Liver (tissue), 9 donors: ENCODE results near the gene SH3BP5L. TPM values are rescaled to one million over a fixed set of nuclear protein-coding genes. Genes with fewer than 3 reads are reported as not detected.

ENCODE experiments used
- DNase-seq: peaks from one replicate; pipeline ENCODE4 v3.0.0-alpha.2; 2017; ENCODE audit warnings: low spot score
- H3K27ac ChIP-seq, 2 donors: one replicate each; pipeline ENCODE4 v1.7.0; 2013; ENCODE audit warnings: inconsistent platforms in 2 of 2, low read length in 2 of 2, control low read depth in 1 of 2, low read depth in 1 of 2, mild to moderate bottlenecking in 1 of 2
- H3K27me3 ChIP-seq, 4 donors: one replicate each; pipeline versions ENCODE4 v1.6.1 to v1.7.0; 2013; ENCODE audit warnings: low read length in 3 of 4, inconsistent platforms in 1 of 4, mild to moderate bottlenecking in 1 of 4, moderate library complexity in 1 of 4; ENCODE audit not compliant: control insufficient read depth in 4 of 4, insufficient read depth in 4 of 4
- H3K36me3 ChIP-seq, 4 donors: one replicate each; pipeline versions ENCODE4 v1.6.1 to v1.7.0; 2013; ENCODE audit warnings: low read length in 3 of 4, mild to moderate bottlenecking in 3 of 4, low read depth in 1 of 4, moderate library complexity in 1 of 4; ENCODE audit not compliant: control insufficient read depth in 4 of 4, insufficient read depth in 3 of 4
- H3K4me1 ChIP-seq, 4 donors: one replicate each; pipeline versions ENCODE4 v1.6.1 to v1.7.0; 2013; ENCODE audit warnings: low read length in 3 of 4, mild to moderate bottlenecking in 3 of 4, moderate library complexity in 1 of 4; ENCODE audit not compliant: control insufficient read depth in 4 of 4, insufficient read depth in 4 of 4
- H3K4me3 ChIP-seq, 3 donors: one replicate each; pipeline versions ENCODE4 v1.6.1 to v1.7.0; 2013; ENCODE audit warnings: low read length in 3 of 3, control low read depth in 1 of 3, low read depth in 1 of 3, mild to moderate bottlenecking in 1 of 3
- H3K9ac ChIP-seq, 2 donors: one replicate each; pipeline ENCODE4 v1.7.0; 2013; ENCODE audit warnings: low read length in 2 of 2, mild to moderate bottlenecking in 2 of 2, moderate library complexity in 2 of 2, control low read depth in 1 of 2, low read depth in 1 of 2
- H3K9me3 ChIP-seq, 4 donors: one replicate each; pipeline versions ENCODE4 v1.6.1 to v1.7.0; 2013; ENCODE audit warnings: low read length in 3 of 4; ENCODE audit not compliant: control insufficient read depth in 4 of 4
- EGR1 ChIP-seq, 2 donors: IDR thresholded peaks; 2 replicates each; pipeline ENCODE4 v1.6.1; 2016 to 2018; ENCODE audit warnings: antibody characterized with exemption in 2 of 2, low read depth in 2 of 2
- FOXA1 ChIP-seq: IDR thresholded peaks from 2 replicates; pipeline ENCODE4 v1.6.1; 2016; ENCODE audit warnings: antibody characterized with exemption
- FOXA2 ChIP-seq: IDR thresholded peaks from 2 replicates; pipeline ENCODE4 v1.6.1; 2016; ENCODE audit warnings: antibody characterized with exemption
- GABPA ChIP-seq, 2 donors: IDR thresholded peaks in 1 of 2; conservative IDR thresholded peaks in 1 of 2; 2 replicates each; pipeline ENCODE4 v1.6.1; 2016; ENCODE audit warnings: antibody characterized with exemption in 2 of 2, mild to moderate bottlenecking in 1 of 2, moderate library complexity in 1 of 2
- HNF4G ChIP-seq: IDR thresholded peaks from 2 replicates; pipeline ENCODE4 v1.6.1; 2016; ENCODE audit warnings: antibody characterized with exemption
- JUND ChIP-seq, 2 donors: IDR thresholded peaks; 2 replicates each; pipeline ENCODE4 v1.6.1; 2016; ENCODE audit warnings: antibody characterized with exemption in 2 of 2
- NR2F2 ChIP-seq: IDR thresholded peaks from 2 replicates; pipeline ENCODE4 v1.6.1; 2016; ENCODE audit warnings: antibody characterized with exemption
- RAD21 ChIP-seq, 2 donors: IDR thresholded peaks; 2 replicates each; pipeline ENCODE4 v1.6.1; 2016; ENCODE audit warnings: antibody characterized with exemption in 2 of 2, mild to moderate bottlenecking in 2 of 2
- SP1 ChIP-seq: IDR thresholded peaks from 2 replicates; pipeline ENCODE4 v1.6.1; 2018; ENCODE audit warnings: antibody characterized with exemption, mild to moderate bottlenecking
- TAF1 ChIP-seq: conservative IDR thresholded peaks from 2 replicates; pipeline ENCODE4 v1.6.1; 2016; ENCODE audit warnings: antibody characterized with exemption, mild to moderate bottlenecking
- YY1 ChIP-seq: IDR thresholded peaks from 2 replicates; pipeline ENCODE4 v1.6.1; 2016; ENCODE audit warnings: antibody characterized with exemption, mild to moderate bottlenecking
- WGBS: extraction: QIAGEN DNeasy Blood & Tissue Kit; methylation state at CpG from one replicate; pipeline ENCODE4 v1.1.7; 2013; 5-methylcytosine and 5-hydroxymethylcytosine counted together
- polyA plus RNA-seq, 2 donors: library from polyadenylated mRNA; stranded (reverse) in 1 of 2; unstranded in 1 of 2; fragments of 200-250 nt in 1 of 2; fragments of >200 nt in 1 of 2; fragmentation: Nextera tagmentation in 1 of 2; extraction: Ambion mirVana in 1 of 2; gene quantifications; one replicate each; pipeline versions ENCODE4 v1.2.1 to v1.2.3, GENCODE V29; 2013 to 2015
- total RNA-seq, 2 donors: library from RNA; depleted of rRNA; stranded (reverse); fragments of >200 nt; gene quantifications; one replicate each; pipeline ENCODE4 v1.2.3, GENCODE V29; 2014
- TF ChIP-seq, protein P1 (sequence below): fragments of 150-350 bp; IDR thresholded peaks from 2 replicates; pipeline ENCODE4 v1.5.1; 2017; ENCODE audit warnings: improper control_type of control experiment, low read depth, low read length; ENCODE audit not compliant: missing input control
- TF ChIP-seq, protein P2 (sequence below): IDR thresholded peaks from 2 replicates; pipeline ENCODE4 v1.6.1; 2016; ENCODE audit warnings: antibody characterized with exemption
- TF ChIP-seq, protein P3 (sequence below): IDR thresholded peaks from 2 replicates; pipeline ENCODE4 v1.6.1; 2016; ENCODE audit warnings: antibody characterized with exemption, mild to moderate bottlenecking
- TF ChIP-seq, protein P4 (sequence below): IDR thresholded peaks from 2 replicates; pipeline ENCODE4 v1.6.1; 2016; ENCODE audit warnings: antibody characterized with exemption
- donor health status: healthy.
- donor health status: healthy.
- donor health status: healthy.
- donor health status: healthy.
- donor health status: healthy.

SH3BP5L gene
- total and polyA plus RNA-seq, 4 donors: 1.5 to 16.4 (median 12.4) TPM

DNA sequence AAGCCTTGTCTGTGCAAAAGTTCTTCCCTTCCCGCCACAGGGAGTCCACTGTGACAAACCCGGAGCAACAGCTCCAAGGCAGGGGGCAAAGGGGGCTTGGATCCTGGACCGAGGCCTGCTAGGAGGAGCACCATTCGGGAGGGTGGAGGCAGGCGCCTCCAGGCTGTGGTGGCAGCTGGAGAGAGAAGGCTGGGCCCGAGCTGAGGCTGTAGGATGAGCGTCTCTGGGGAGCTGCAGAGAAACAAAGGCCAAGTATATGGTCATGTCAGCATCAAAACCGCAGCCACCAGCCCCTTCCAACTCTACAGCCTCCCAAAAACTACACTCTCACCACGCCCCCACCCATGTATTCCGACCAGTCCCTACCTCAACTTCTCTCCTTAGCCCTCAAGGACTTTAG is 579 bp downstream of the SH3BP5L start:
- TF ChIP-seq, protein P1, sequence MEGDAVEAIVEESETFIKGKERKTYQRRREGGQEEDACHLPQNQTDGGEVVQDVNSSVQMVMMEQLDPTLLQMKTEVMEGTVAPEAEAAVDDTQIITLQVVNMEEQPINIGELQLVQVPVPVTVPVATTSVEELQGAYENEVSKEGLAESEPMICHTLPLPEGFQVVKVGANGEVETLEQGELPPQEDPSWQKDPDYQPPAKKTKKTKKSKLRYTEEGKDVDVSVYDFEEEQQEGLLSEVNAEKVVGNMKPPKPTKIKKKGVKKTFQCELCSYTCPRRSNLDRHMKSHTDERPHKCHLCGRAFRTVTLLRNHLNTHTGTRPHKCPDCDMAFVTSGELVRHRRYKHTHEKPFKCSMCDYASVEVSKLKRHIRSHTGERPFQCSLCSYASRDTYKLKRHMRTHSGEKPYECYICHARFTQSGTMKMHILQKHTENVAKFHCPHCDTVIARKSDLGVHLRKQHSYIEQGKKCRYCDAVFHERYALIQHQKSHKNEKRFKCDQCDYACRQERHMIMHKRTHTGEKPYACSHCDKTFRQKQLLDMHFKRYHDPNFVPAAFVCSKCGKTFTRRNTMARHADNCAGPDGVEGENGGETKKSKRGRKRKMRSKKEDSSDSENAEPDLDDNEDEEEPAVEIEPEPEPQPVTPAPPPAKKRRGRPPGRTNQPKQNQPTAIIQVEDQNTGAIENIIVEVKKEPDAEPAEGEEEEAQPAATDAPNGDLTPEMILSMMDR: no peak
- TF ChIP-seq, protein P2, sequence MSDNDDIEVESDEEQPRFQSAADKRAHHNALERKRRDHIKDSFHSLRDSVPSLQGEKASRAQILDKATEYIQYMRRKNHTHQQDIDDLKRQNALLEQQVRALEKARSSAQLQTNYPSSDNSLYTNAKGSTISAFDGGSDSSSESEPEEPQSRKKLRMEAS: no peak
- TF ChIP-seq TAF1 (no peak), YY1 (no peak)
- DNase-seq: no peak
- H3K4me1 ChIP-seq: peaks cover 14 to 53% (median 41%) of the 10 kb centered on the region in 4 donors

DNA sequence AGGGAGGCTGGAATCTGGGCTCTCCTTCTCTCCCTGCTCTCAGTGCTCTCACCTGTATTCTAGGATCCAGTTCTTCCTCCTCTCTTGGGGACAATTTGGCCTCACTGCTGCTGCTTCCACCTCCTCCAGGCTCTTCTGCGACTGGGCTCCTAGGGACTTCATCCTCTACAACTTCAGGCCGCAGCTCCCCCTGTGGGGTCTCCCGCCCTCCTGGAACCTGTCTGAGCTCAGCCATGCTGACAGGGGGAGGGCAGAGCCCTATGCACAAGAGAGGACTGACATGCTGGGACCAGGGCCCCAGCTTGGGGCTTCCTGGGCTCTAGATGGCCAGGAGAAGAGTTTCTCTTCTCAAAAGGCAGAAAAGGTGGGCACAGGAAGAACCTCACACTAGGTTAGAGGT is 1.0 kb downstream of the SH3BP5L start:
- H3K27ac ChIP-seq: no peak overlapping the region
- no peak overlapping the region for H3K9ac ChIP-seq
- peak overlapping the region in 2 of 3 donors; percentile 90 to 99 for H3K4me3 ChIP-seq
- TF ChIP-seq TAF1 (no peak), HNF4G (no peak), YY1 (no peak), FOXA1 (no peak), RAD21 (IDR thresholded peaks at IDR 0.05) (no peak), FOXA2 (no peak), JUND (IDR thresholded peaks at IDR 0.05) (no peak), EGR1 (IDR thresholded peaks at IDR 0.05; ENCODE audit: low read depth in 2 of 2) (no peak), NR2F2 (no peak), SP1 (no peak), GABPA (IDR thresholded peaks at IDR 0.05 in 1 of 2, conservative IDR thresholded peaks at IDR 0.05 in 1 of 2) (no peak)
- TF ChIP-seq, protein P1: no peak
- TF ChIP-seq, protein P2: no peak
- TF ChIP-seq, protein P3, sequence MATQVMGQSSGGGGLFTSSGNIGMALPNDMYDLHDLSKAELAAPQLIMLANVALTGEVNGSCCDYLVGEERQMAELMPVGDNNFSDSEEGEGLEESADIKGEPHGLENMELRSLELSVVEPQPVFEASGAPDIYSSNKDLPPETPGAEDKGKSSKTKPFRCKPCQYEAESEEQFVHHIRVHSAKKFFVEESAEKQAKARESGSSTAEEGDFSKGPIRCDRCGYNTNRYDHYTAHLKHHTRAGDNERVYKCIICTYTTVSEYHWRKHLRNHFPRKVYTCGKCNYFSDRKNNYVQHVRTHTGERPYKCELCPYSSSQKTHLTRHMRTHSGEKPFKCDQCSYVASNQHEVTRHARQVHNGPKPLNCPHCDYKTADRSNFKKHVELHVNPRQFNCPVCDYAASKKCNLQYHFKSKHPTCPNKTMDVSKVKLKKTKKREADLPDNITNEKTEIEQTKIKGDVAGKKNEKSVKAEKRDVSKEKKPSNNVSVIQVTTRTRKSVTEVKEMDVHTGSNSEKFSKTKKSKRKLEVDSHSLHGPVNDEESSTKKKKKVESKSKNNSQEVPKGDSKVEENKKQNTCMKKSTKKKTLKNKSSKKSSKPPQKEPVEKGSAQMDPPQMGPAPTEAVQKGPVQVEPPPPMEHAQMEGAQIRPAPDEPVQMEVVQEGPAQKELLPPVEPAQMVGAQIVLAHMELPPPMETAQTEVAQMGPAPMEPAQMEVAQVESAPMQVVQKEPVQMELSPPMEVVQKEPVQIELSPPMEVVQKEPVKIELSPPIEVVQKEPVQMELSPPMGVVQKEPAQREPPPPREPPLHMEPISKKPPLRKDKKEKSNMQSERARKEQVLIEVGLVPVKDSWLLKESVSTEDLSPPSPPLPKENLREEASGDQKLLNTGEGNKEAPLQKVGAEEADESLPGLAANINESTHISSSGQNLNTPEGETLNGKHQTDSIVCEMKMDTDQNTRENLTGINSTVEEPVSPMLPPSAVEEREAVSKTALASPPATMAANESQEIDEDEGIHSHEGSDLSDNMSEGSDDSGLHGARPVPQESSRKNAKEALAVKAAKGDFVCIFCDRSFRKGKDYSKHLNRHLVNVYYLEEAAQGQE: no peak
- TF ChIP-seq, protein P4, sequence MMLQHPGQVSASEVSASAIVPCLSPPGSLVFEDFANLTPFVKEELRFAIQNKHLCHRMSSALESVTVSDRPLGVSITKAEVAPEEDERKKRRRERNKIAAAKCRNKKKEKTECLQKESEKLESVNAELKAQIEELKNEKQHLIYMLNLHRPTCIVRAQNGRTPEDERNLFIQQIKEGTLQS: no peak
- H3K27me3 ChIP-seq: no peaks in the 10 kb centered on the region
- peaks cover 14 to 53% (median 41%) of the 10 kb centered on the region in 4 donors for H3K4me1 ChIP-seq
- 94% methylated on average over 3 of the region's 3 CpGs for WGBS
- H3K9me3 ChIP-seq: no peaks in the 10 kb centered on the region
- peaks cover 2 to 10% (median 7%) of the 10 kb centered on the region in 4 donors for H3K36me3 ChIP-seq
- DNase-seq: no peak

More for the DNA sequence above, 579 bp downstream of the SH3BP5L start:
- Histone ChIP-seq H3K9me3 (no peaks in the 10 kb centered on the region), H3K4me3 (peak overlapping the region; percentile 75 to 99 (median 90)), H3K27ac (peak overlapping the region; percentile 95 to 100), H3K27me3 (no peaks in the 10 kb centered on the region), H3K36me3 (peaks cover 2 to 10% (median 7%) of the 10 kb centered on the region in 4 donors), H3K9ac (peak overlapping the region; percentile 90 to 100)
- WGBS: 43% methylated on average over 10 of the region's 10 CpGs
